Loucy (cell line): ENCODE measurements around the gene RUNX1.

Source experiments
- H2AFZ ChIP-seq: fragments of 200-600 bp; sonication (generic); 2 replicates; pipeline ENCODE4 v1.6.0; 2016; ENCODE audit warnings: antibody characterized with exemption, mild to moderate bottlenecking, low read length, moderate library complexity
- H3F3A ChIP-seq: fragments of 200-600 bp; 2 replicates; pipeline ENCODE4 v1.6.0; 2016; ENCODE audit warnings: antibody characterized with exemption, low read depth, mild to moderate bottlenecking
- H3K27me3 ChIP-seq: fragments of 200-600 bp; sonication (generic); 2 replicates; pipeline ENCODE4 v1.6.1; 2014; ENCODE audit warnings: low read length, mild to moderate bottlenecking; ENCODE audit not compliant: insufficient read depth, poor library complexity, severe bottlenecking
- H3K36me3 ChIP-seq: fragments of 200-600 bp; sonication (generic); 2 replicates; pipeline ENCODE4 v1.6.1; 2016; ENCODE audit warnings: low read length; ENCODE audit not compliant: insufficient read depth
- H3K4me1 ChIP-seq: fragments of 200-600 bp; sonication (generic); 2 replicates; pipeline ENCODE4 v1.5.1; 2014; ENCODE audit warnings: low read length, mild to moderate bottlenecking; ENCODE audit not compliant: insufficient read depth, poor library complexity, severe bottlenecking
- H3K4me2 ChIP-seq: fragments of 200-600 bp; sonication (generic); 2 replicates; pipeline ENCODE4 v1.6.0; 2014; ENCODE audit warnings: antibody characterized with exemption, low read length, low read depth, mild to moderate bottlenecking; ENCODE audit not compliant: poor library complexity, severe bottlenecking
- H3K4me3 ChIP-seq: fragments of 200-600 bp; sonication (generic); 2 replicates; pipeline ENCODE4 v1.5.1; 2014; ENCODE audit warnings: low read length, mild to moderate bottlenecking, mixed read lengths; ENCODE audit not compliant: poor library complexity, severe bottlenecking
- H3K79me2 ChIP-seq: fragments of 200-600 bp; sonication (generic); 2 replicates; pipeline ENCODE4 v1.6.1; 2014; ENCODE audit warnings: low read length; ENCODE audit not compliant: insufficient read depth
- H3K9ac ChIP-seq: fragments of 200-600 bp; sonication (generic); 2 replicates; pipeline ENCODE4 v1.6.0; 2014; ENCODE audit warnings: mild to moderate bottlenecking, low read depth, low read length, moderate library complexity; ENCODE audit not compliant: poor library complexity, severe bottlenecking
- H3K9me2 ChIP-seq: fragments of 200-600 bp; sonication (generic); replicated peaks from 2 replicates; pipeline ENCODE4 v1.6.1; 2016; ENCODE audit warnings: low read depth, low read length, mixed read lengths
- H3K9me3 ChIP-seq: fragments of 200-600 bp; sonication (generic); 2 replicates; pipeline ENCODE4 v1.6.1; 2014; ENCODE audit warnings: mild to moderate bottlenecking, antibody characterized with exemption, low read length, low read depth; ENCODE audit not compliant: insufficient read depth
- H4K20me1 ChIP-seq: fragments of 200-600 bp; sonication (generic); 2 replicates; pipeline ENCODE4 v1.6.0; 2014; ENCODE audit warnings: antibody characterized with exemption, low read length, mild to moderate bottlenecking; ENCODE audit not compliant: insufficient read depth, poor library complexity, severe bottlenecking
- EZH2phosphoT487 ChIP-seq: fragments of 200-600 bp; IDR thresholded peaks from 2 replicates; pipeline ENCODE4 v1.6.1; 2018; ENCODE audit warnings: antibody characterized with exemption, mild to moderate bottlenecking, moderate library complexity, borderline replicate concordance
- TF ChIP-seq, protein P1 (sequence below): fragments of 200-600 bp; sonication (generic); conservative IDR thresholded peaks from 2 replicates; pipeline ENCODE4 v1.5.1; 2014; ENCODE audit warnings: mild to moderate bottlenecking, antibody characterized with exemption, low read length

The RUNX1 gene

DNA sequence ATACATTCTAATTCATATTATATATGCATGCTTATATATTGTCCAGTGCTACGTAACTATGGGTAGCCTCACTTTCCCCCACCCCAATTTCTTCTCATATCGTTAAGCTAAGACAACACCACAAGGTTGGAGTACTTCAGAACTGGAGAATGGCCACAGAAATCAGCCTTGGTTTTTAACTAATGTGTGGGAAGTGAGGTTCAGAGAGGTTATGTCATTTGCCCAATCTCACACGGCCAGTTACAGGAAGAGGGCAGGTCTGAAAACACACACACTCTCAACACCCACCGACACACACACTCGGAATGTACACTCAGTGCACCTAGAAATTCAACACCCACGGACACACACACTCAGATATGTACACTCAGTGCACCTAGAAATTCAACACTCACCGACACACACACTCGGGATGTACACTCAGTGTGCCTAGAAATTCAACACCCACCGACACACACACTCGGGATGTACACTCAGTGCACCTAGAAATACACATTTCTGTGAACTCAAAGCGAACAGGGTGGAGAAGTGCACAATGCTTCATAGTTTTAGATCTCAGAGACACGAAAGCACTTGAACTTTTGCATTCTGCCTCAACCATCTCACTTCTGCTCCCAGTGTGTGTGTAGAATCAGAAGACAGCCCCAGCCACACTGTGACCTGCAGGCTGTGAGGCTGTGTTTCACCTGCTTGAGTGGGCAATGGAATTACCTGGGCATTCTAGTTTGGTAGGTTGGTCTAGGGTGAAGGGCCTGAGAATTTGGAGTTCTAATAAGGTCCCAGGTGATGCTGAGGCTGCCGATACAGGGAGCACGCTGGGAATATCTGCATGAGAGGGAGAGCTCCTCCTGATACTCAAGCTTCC is 209.9 kb downstream of the RUNX1 start:
- Histone ChIP-seq H3K27me3 (no peaks in the 10 kb centered on the region), H4K20me1 (peaks cover 94% of the 10 kb centered on the region), H3F3A (no peaks in the 10 kb centered on the region), H3K9me2 (no peaks in the 10 kb centered on the region), H3K4me2 (no peak overlapping the region), H3K9ac (no peak overlapping the region), H3K4me1 (peaks cover 19% of the 10 kb centered on the region), H3K4me3 (no peak overlapping the region), H3K79me2 (peaks cover 61% of the 10 kb centered on the region), H3K36me3 (peaks cover 97% of the 10 kb centered on the region), H2AFZ (no peak overlapping the region), H3K9me3 (no peaks in the 10 kb centered on the region)
- TF ChIP-seq EZH2phosphoT487, result no peak
- TF ChIP-seq, protein P1, sequence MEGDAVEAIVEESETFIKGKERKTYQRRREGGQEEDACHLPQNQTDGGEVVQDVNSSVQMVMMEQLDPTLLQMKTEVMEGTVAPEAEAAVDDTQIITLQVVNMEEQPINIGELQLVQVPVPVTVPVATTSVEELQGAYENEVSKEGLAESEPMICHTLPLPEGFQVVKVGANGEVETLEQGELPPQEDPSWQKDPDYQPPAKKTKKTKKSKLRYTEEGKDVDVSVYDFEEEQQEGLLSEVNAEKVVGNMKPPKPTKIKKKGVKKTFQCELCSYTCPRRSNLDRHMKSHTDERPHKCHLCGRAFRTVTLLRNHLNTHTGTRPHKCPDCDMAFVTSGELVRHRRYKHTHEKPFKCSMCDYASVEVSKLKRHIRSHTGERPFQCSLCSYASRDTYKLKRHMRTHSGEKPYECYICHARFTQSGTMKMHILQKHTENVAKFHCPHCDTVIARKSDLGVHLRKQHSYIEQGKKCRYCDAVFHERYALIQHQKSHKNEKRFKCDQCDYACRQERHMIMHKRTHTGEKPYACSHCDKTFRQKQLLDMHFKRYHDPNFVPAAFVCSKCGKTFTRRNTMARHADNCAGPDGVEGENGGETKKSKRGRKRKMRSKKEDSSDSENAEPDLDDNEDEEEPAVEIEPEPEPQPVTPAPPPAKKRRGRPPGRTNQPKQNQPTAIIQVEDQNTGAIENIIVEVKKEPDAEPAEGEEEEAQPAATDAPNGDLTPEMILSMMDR, result no peak

DNA sequence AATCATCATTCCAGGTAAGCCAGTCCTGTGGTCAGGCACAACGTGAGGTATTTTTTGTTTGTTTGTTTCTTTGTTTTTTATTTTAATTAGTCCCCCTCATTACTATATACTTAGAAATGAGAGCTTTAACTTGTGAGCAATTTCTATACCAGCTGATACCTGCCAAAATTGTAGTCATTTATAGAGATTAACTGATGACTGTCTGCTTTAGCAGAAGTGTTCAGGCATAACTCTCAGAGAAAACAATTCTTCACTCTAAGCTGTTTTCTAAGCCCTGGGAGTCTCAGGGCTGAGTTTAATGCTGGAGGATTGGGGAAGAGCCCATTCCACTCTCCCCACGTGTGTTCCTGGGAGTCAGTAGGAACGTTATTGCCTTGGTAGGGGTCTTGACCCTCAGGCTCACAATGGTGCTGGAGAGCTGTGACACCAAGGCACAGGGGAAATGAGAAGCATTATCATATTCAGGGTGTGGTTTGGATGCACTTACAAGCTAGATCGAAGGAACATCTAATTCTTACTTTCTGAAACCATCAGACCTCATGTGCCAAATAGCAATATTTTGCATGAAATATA is 212.1 kb downstream of the RUNX1 start:
- H3K9ac ChIP-seq, result no peak overlapping the region
- peaks cover 90% of the 10 kb centered on the region for H4K20me1 ChIP-seq
- TF ChIP-seq, protein P1, result no peak
- TF ChIP-seq EZH2phosphoT487, result no peak
- peaks cover 98% of the 10 kb centered on the region for H3K36me3 ChIP-seq
- no peaks in the 10 kb centered on the region for H3K9me2 ChIP-seq
- H3K79me2 ChIP-seq, result peaks cover 44% of the 10 kb centered on the region
- no peak overlapping the region for H3K4me3 ChIP-seq
- no peak overlapping the region for H2AFZ ChIP-seq
- H3K9me3 ChIP-seq, result no peaks in the 10 kb centered on the region
- peaks cover 19% of the 10 kb centered on the region for H3K4me1 ChIP-seq
- H3K27me3 ChIP-seq, result no peaks in the 10 kb centered on the region
- H3F3A ChIP-seq, result no peaks in the 10 kb centered on the region
- no peak overlapping the region for H3K4me2 ChIP-seq

DNA sequence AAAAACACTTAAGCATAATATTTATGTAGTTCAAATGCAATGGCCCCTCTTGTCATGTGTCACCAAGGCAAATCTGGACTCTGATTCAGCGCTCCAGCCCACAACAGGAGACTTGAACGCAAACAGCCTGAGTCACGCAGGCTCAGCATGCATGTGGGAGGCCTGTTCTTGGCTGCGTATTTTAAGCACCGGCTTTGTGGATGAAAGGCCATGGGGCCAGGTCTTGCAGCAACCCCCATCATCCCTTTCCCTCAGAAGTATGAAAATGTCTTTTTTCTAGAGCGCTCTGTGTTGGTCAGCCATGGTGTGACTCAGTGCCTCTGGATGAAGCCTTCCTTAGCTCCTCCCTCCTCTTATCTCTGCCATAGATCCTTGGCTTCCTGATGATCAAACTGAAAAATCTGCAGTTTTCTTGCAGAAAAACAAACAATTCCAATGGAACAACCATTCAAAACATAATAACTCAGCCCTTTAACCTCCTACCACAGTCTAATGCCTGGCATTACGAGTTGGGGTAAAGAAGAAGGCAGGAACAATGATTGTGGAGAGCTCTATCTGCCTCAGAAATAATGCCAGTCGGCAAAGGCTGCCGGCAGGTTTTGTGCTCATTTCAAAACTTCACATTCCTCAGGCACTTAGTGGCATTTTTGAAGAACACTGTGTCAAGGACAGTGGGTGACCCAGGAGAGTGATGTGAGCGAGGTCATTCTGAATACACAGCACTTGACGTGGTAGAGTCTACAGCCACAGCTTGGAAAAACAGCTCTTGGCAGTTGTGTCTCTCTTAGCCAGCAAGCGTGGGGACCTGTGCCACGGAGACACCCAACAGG is 212.8 kb downstream of the RUNX1 start:
- H3F3A ChIP-seq, result no peaks in the 10 kb centered on the region
- H3K9me3 ChIP-seq, result no peaks in the 10 kb centered on the region
- peaks cover 90% of the 10 kb centered on the region for H4K20me1 ChIP-seq
- H3K27me3 ChIP-seq, result no peaks in the 10 kb centered on the region
- no peak overlapping the region for H2AFZ ChIP-seq
- no peak overlapping the region for H3K9ac ChIP-seq
- H3K4me1 ChIP-seq, result peaks cover 19% of the 10 kb centered on the region
- H3K9me2 ChIP-seq, result no peaks in the 10 kb centered on the region
- no peak overlapping the region for H3K4me3 ChIP-seq
- H3K4me2 ChIP-seq, result peak overlapping the region; percentile 49
- peaks cover 98% of the 10 kb centered on the region for H3K36me3 ChIP-seq
- H3K79me2 ChIP-seq, result peaks cover 39% of the 10 kb centered on the region
- TF ChIP-seq, protein P1, result no peak
- no peak for TF ChIP-seq EZH2phosphoT487
